HL-60 (cell line): Measurements from ENCODE around the gene SIL1.

Experiments
- DNase-seq, 2 experiments: peaks; one replicate each; pipeline ENCODE4 v3.0.0-alpha.2; 2010 to 2020; ENCODE audit warnings: low read depth in 1 of 2, low spot score in 1 of 2
- H3K27ac ChIP-seq: fragments of 250-450 bp; sonication (Bioruptor Pico); replicated peaks from 2 replicates; pipeline ENCODE4 v1.5.1; 2020; ENCODE audit warnings: mild to moderate bottlenecking, moderate library complexity
- H3K27me3 ChIP-seq: fragments of 250-450 bp; sonication (Bioruptor Pico); 2 replicates; pipeline ENCODE4 v1.5.1; 2021; ENCODE audit warnings: mild to moderate bottlenecking, moderate library complexity; ENCODE audit not compliant: insufficient read depth, poor library complexity, severe bottlenecking
- H3K4me3 ChIP-seq: replicated peaks from 2 replicates; pipeline ENCODE4 v1.5.1; 2011; ENCODE audit warnings: mild to moderate bottlenecking, control low read depth, low read length; ENCODE audit not compliant: insufficient read depth
- CTCF ChIP-seq: IDR thresholded peaks from one replicate; pipeline ENCODE4 v1.5.1; 2011; ENCODE audit warnings: low read length, control low read depth, inconsistent platforms; ENCODE audit not compliant: insufficient read depth
- GABPA ChIP-seq: IDR thresholded peaks from 2 replicates; pipeline ENCODE4 v1.6.1; 2012; ENCODE audit warnings: low read depth
- POLR2AphosphoS5 ChIP-seq: IDR thresholded peaks from 2 replicates; pipeline ENCODE4 v1.6.1; 2012; ENCODE audit warnings: low read depth
- REST ChIP-seq: IDR thresholded peaks from 2 replicates; pipeline ENCODE4 v1.6.1; 2012; ENCODE audit warnings: low read depth; ENCODE audit not compliant: insufficient replicate concordance
- SPI1 ChIP-seq: IDR thresholded peaks from 2 replicates; pipeline ENCODE4 v1.6.1; 2012; ENCODE audit warnings: low read depth, mild to moderate bottlenecking, borderline replicate concordance

Gene SIL1

GRCh38 chr5:139125991-139126390 is 72.2 kb downstream of the SIL1 start:
- Histone ChIP-seq H3K4me3 (no peak overlapping the region), H3K27me3 (no peaks in the 10 kb centered on the region), H3K27ac (no peak overlapping the region)
- DNase-seq, result no peak
- no peak for TF ChIP-seq POLR2AphosphoS5
- TF ChIP-seq SPI1, result no peak
- TF ChIP-seq GABPA, result no peak
- TF ChIP-seq CTCF, result no peak
- TF ChIP-seq REST, result no peak

GRCh38 chr5:139124774-139125520 is 73.2 kb downstream of the SIL1 start:
- TF ChIP-seq CTCF, result no peak
- no peak for TF ChIP-seq GABPA
- no peak for TF ChIP-seq SPI1
- no peak for TF ChIP-seq REST
- TF ChIP-seq POLR2AphosphoS5, result no peak
- DNase-seq, result no peak
- no peak overlapping the region for H3K27ac ChIP-seq
- H3K4me3 ChIP-seq, result no peak overlapping the region
- no peaks in the 10 kb centered on the region for H3K27me3 ChIP-seq

- Histone ChIP-seq H3K4me3 (no peak overlapping the region), H3K27ac (no peak overlapping the region), H3K27me3 (no peaks in the 10 kb centered on the region)
- DNase-seq, result no peak
- TF ChIP-seq GABPA (no peak), SPI1 (no peak), CTCF (no peak), POLR2AphosphoS5 (no peak), REST (no peak)
Measured at GRCh38 chr5:139121120-139121519, 77.0 kb downstream of the SIL1 start.
